GM19351 (cell line): ENCODE results near the gene CDKN2AIPNL.
"Not testable (repeated sequence)": the region's sequence is repeated elsewhere in the genome, so short reads cannot be mapped to it uniquely, and the experiment has no call there.

ENCODE experiments used
- ATAC-seq: cut with Tn5 transposase; IDR thresholded peaks from one replicate; pipeline ENCODE4 v1.9.1; 2021; ENCODE audit warnings: mild to moderate bottlenecking, moderate library complexity; ENCODE audit not compliant: unreplicated experiment

CDKN2AIPNL gene

DNA sequence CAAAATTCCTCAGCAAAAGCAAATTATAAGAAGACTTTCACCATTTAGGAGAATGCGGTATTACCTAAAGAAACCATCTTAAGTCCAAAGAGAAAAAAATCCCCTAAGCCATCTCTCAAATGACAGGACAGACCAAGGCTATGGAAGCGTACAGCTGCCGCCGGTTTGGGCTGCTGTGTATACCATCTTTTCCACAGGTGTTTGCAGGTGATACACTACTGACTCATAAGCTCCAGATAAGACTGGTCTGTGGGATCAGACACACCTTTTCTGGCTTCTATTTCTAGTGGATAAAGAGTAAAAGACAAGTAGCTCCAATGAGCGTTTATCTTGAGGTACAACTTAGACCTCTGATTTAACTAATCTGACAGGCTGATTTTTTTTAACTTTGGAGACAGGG lies 7.7 kb downstream of the CDKN2AIPNL start:
- no peak for ATAC-seq

DNA sequence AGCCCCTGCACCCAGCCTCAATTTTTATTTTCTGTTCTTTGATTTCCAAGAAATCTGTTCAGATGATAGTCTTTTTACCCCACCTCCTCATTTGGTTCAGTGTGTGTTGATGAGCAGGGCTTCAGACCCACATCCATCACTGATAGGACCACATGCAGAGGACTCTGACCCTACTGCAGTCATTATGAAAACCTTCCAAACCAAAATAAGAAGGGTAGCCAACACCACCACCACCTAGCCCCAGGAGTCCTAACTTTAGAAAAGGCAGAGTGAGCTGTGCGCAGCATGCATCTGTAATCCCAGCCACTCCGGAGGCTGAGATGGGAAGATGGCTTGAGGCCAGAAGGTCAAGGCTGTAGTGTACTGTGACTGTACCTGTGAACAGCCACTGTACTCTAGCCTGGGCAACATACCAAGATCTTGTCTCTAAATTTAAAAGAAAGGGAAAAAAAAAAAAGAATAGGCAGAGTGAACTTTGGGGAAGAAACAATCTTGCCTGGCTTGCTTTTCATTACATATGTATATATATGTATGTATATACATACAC lies 13.0 kb downstream of the CDKN2AIPNL start:
- no peak for ATAC-seq

DNA sequence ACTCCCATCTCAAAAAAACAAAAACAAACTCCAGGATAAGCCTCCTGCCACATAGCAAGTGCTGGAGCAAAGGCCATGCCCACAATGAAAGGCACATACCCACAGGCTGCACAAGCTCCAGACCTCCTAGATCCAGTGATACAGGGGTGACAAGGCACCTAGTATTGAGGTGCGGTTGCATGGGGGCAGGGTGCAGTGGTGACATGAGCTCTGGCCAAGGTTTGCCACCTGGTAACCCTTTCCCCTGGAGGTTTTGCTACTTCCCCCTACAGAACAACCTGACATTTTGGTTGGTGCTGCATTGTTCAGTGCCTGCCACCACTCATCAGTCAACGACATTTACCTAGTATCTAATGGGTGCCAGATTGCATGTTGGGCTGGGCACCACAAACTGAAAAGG lies 14.5 kb downstream of the CDKN2AIPNL start:
- ATAC-seq = no peak

DNA sequence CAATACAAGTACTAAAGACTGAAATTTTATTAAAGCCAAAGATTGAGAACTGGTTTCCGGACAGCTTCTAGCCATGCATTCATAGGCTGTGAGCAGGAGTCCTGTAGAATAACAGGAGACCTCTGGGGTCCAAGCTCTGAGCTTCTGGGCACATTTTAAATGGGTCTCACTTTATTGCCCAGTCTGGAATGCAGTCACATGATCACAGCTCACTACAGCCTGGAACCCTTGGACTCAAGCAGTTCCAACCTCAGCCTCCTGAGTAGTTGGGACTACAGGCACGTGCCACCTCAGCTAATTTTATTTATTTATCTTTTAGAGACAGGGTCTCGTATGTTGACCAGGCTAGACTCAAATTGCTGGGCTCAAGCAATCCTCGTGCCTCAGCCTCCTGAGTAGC lies 15.4 kb downstream of the CDKN2AIPNL start:
- ATAC-seq = no peak

DNA sequence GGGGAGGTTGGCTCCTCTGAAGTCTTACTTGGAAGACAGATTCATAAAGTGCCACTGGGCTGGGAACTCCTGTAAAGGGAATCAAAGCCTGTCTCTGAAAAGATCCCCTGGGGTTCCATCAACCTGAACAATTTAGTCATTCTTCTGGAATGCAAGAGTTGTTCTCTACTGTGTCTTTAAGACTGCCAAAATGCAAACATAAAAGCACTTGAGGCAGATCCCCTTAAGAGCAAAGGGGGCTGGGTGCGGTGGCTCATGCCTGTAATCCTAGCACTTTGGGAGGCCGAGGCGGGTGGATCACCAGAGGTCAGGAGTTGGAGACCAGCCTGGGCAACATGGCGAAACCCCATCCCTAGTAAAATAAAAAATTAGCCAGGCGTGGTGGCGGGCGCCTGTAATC lies 16.7 kb downstream of the CDKN2AIPNL start:
- ATAC-seq = no peak

DNA sequence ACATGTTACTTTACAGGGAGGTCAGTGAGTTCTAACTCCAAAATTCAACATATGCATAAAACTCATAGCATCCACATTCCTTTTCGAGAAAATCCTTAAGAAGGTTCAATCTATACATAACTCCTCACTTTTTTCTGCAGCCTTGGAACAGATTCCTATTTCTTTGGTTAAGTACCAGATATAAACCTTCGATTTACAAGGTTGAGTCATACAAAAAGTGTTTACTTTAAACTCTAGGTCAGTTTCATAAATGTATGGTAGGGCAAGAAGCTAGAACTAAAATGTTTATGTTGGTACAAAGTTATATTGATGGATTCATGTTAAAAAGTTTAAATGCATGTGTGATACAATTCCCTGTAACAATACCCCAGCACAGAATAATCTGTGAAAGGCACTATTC lies 19.4 kb downstream of the CDKN2AIPNL start:
- ATAC-seq = no peak

DNA sequence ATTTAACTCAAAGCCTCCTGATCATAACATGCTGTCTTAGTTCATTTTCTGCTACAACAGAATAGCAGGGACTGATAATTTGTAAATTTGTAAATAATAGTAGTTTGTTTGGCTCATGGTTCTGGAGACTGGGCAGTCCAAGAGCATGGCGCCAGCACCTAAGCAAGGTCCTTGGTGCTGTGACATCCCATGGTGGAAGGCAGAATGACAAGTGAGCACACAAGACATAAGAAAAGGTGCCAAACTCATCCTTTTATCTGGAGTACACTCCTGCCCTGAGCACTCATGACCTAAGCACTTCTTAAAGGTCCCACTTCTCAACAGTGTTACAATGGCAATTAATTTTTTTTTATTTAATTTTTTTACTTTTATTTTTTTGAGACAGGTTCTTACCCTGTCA lies 24.2 kb downstream of the CDKN2AIPNL start:
- no peak for ATAC-seq

DNA sequence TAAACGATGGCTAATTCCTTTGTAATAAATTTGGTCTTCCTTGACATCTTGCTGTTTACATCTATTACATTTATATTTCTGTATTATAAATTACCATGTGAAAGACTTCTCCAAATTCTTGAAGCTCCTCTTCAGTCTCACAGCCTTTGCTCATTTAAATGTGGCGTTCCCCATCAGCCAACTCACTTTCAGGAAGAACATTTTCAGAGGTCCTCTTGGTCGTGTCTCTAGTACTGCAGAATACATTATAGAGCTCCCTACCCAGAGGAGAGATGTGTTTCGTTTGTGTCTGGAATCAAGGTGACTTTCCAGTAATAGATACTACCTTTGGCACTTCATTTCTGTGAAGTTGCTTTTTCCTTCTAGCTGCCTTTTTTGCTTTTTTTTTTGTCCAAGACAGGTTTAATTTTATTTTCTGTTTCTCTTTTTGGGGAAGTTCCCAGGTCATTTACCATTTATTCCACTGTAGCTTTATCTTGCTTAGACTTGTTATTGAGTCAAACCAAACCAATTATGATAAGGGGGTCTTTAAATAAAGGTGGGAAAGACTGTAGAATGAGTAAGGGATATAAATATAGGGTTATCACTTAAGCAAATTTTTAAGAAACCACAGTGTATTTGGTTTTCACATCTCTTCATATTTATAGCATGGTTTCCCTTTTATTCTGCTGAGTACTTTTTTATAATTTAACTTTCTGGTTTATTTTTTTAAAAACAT lies 27.5 kb downstream of the CDKN2AIPNL start:
- no peak for ATAC-seq

DNA sequence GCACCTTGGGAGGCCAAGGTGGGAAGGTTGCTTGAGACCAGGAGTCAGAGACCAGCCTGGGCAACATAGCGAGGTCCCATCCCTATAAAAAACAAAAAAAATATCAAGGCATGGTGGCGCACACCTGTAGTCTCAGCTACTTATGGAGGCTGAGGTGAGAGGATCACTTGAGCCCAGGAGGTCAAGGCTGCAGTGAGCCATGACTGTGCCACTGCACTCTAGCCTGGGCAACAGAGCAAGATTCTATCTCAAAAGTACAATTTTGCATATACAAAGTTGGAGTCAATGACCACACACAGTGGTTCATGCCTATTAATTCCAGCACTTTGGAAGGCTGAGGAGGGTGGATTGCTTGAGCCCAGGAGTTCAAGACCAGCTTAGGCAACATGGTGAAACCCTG lies 29.5 kb downstream of the CDKN2AIPNL start:
- ATAC-seq = not testable (repeated sequence)

DNA sequence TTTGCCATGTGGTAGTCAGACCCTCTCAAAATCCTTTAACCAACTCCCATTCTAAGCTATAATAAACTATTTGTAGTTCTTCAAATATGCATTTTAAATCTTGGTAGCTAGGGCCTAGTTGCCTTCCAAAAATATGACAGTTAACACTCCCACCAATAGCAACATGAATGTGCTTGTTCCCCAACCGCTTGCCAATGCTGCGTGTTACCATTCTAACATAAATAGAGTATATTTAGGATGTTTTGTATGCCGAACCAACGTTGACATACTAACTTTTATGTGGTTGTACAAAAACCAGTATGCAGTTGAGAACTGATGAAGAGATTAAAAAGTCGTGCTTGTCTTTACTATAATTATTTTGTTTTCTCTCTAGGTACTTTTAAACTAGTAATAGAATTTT lies 31.3 kb downstream of the CDKN2AIPNL start:
- ATAC-seq = no peak

DNA sequence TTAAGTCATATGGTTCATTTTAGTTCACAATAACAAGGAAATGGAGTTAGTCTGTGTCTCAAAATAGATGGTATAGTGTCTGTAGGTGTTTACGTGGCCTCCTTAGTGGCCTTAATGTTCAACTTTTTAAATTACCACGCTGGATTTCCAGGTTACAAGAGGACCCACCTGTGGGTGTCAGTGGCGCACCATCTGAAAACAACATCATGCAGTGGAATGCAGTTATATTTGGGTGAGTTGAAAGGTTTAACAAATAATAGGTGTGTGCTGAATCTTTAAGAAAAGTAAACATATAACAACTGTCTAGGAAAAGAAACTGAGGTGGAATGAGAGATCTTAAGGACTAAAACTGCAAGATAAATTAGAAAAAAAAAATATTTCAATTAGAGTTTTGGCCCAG lies 37.4 kb downstream of the CDKN2AIPNL start:
- no peak for ATAC-seq

DNA sequence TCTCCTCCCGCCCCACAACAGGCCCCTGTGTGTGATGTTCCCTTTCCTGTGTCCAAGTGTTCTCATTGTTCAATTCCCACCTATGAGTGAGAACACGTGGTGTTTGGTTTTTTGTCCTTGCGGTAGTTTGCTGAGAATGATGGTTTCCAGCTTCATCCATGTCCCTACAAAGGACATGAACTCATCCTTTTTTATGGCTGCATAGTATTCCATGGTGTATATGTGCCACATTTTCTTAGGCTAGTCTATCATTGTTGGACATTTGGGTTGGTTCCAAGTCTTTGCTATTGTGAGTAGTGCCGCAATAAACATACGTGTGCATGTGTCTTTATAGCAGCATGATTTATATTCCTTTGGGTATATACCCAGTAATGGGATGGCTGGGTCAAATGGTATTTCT lies 38.0 kb downstream of the CDKN2AIPNL start:
- ATAC-seq = not testable (repeated sequence)

DNA sequence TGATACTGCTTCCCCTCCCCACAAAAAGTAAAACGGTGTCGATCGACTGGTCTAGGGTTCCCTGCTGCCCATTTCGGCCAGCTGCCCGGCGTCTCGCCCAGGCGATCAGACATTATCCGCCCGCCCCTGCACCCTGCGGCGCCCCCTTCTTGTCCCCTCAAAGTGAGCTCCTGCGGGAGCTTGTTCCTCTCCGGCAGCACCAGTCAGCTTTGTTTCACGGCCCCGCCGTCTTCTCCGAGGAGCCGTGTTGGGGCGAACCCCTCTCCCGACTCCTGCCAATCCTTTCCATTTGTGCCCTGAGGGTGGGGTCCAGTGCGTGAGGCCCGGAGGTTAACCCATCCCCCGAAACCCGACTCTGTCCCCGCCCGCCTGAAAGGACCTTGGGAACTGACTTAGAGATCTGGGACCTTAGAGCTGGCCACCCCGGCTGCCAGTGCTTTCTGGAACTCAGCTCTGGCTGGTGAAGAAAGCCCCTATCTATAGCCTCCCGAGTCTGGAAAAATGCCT lies 39.8 kb downstream of the CDKN2AIPNL start:
- ATAC-seq = no peak

DNA sequence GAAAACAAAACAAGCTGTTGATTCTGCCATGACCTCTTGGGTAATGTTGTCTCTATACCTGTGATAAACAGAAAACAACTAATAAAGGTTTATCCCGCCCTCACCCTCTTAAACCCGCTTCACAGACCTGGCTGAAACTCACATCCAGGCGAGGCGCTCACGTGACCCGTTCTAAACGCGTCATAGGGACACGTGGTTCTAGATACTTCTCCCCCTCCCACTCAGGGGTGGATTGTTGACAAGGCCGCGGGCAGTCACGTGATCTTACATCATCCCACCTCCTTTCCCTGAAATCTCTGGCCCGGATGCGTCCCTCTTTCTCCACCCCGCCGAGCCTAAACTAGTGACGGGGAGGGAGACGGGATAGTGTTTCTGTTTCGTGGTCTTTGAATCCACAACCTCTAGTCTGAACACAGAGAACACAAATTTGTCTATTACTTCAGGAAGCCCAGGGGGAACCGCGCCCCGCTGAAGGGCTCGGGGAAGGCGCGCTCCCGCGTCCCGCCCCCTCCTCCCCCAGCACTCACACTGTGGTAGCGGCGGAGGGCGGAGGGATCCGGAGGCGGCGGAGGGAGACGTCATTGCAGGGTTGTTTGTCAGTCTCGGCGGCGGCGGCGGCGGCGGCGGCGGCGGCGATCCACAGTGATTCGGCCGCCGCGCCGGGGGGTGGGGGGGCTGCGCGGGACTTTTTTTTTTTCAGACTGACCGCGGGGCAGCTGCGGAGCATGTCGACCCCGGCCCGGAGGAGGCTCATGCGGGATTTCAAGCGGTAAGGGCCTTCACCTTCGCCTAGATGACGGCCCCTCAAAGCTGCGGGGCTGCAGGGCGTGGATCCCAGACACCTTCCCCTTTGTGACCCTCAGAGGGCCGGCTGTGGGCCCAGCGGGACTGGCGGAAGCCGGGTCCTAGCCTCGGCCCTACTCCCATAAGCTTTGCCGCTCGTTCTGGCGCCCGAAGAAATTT lies 40.5 kb downstream of the CDKN2AIPNL start, which contains the start of gene UBE2B:
UBE2B (plus strand) TSS at position 699 of the 963 bp plus-strand sequence; CDS start at position 726, 27 bp downstream.
- peak; percentile 65 for ATAC-seq

DNA sequence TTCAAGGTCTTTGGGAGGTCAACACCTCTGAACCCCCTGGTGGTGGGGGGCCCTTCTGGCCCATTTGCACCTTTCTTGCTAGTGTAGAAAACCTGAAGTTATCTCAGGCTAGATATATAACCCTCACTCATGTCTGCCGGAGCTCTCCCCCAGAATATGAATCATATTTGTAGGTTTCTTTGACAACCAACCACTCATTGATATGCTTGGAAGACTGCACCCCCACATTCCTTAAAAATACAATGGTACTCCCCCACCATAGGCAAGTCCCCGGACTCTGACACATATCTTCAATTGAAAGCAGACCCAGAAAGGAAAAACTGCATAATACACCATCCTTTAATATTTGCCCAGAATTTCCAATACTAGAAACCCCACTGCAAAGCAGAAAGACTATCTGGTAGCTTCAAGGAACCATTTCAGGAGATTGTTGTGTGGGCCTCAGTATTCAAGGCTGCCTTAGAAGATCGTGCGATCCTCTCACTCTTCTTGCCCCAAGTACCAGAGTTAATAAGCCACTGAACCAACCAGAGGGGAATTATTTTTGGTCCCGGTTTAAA lies 41.3 kb downstream of the CDKN2AIPNL start:
- ATAC-seq = peak; percentile 7

DNA sequence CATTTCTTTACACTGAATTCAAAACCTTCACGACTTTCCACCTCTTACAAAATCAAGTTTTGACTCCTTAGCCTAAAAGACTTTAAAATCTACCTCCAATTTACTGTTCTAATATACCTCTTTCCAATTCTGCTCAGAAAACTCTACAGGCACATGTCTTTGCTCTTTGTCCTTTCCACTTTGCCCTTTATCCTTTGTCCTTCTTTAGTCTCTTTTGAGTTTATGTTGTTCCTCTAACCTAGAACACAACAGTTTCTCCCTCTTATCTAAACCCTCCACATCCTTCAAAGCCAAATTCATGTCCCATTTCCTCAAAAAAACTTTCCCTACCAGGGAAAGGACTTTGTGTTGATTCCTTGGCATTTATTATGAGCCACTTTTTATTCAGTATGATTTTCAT lies 46.1 kb downstream of the CDKN2AIPNL start:
- ATAC-seq = no peak

DNA sequence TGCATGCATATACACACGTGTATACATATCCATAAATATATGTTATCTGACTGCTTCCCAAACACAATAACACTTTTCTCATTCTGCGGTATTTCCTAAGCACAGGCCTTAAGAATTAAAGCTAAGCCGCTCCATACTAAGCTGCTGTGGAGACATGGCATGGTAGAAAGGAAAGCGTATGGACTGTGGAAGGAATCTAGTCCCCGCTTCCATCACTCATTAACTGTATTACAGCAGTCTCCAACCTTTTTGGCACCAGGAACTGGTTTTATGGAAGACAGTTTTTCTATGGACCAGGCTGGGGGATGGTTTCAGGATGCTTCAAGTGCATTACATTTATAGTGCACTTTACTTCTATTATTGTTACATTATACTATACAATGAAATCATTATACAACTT lies 56.0 kb downstream of the CDKN2AIPNL start:
- ATAC-seq = no peak
